Upper lobe of right lung (tissue), 1 donor: ENCODE measurements around the gene MEGF8. TPM values are rescaled to one million over a fixed set of nuclear protein-coding genes. Genes with fewer than 3 reads are reported as not detected.
A peak's percentile ranks its signal among the peaks of the same experiment; 100 is the strongest.

ENCODE experiments used
- ATAC-seq: fragments of 200-7000 bp; cut with Tn5 transposase; one replicate; pipeline ENCODE4 v1.9.1; 2020; ENCODE audit warnings: mild to moderate bottlenecking, moderate library complexity
- DNase-seq: peaks from one replicate; pipeline ENCODE4 v3.0.0-alpha.2; 2020
- H3K27ac ChIP-seq: fragments of 200-600 bp; one replicate; pipeline ENCODE4 v1.8.0; 2022
- H3K27me3 ChIP-seq: fragments of 200-600 bp; one replicate; pipeline ENCODE4 v1.8.0; 2022; ENCODE audit warnings: mild to moderate bottlenecking
- H3K36me3 ChIP-seq: fragments of 200-600 bp; one replicate; pipeline ENCODE4 v1.8.0; 2022
- H3K4me1 ChIP-seq: fragments of 200-600 bp; one replicate; pipeline ENCODE4 v1.8.0; 2022
- H3K4me3 ChIP-seq: fragments of 200-600 bp; one replicate; pipeline ENCODE4 v1.8.0; 2022; ENCODE audit warnings: mild to moderate bottlenecking
- H3K9me3 ChIP-seq: fragments of 200-600 bp; one replicate; pipeline ENCODE4 v1.8.0; 2022
- CTCF ChIP-seq: fragments of 200-600 bp; IDR thresholded peaks from one replicate; pipeline ENCODE4 v1.8.0; 2022; ENCODE audit warnings: antibody characterized with exemption
- intact Hi-C: fragments of 100-400 bp; cut with DNase I; formaldehyde crosslinking; loops from one replicate; pipeline ENCODE4 v1.11.0; 2022
- total RNA-seq: library from RNA; stranded (reverse); fragmentation: NEBNext Ultra II Directional; extraction: Animal tissue kit (Norgen Biotek cat#: 25700); gene quantifications from one replicate; pipeline ENCODE4 v1.2.1, GENCODE V29; 2021
- donor health status: DM: no; HTN: yes; CAD: no; lungs with severe emphysema.

Gene MEGF8
- total RNA-seq, 1 donor from 2014 or later, result 18.4 TPM

DNA sequence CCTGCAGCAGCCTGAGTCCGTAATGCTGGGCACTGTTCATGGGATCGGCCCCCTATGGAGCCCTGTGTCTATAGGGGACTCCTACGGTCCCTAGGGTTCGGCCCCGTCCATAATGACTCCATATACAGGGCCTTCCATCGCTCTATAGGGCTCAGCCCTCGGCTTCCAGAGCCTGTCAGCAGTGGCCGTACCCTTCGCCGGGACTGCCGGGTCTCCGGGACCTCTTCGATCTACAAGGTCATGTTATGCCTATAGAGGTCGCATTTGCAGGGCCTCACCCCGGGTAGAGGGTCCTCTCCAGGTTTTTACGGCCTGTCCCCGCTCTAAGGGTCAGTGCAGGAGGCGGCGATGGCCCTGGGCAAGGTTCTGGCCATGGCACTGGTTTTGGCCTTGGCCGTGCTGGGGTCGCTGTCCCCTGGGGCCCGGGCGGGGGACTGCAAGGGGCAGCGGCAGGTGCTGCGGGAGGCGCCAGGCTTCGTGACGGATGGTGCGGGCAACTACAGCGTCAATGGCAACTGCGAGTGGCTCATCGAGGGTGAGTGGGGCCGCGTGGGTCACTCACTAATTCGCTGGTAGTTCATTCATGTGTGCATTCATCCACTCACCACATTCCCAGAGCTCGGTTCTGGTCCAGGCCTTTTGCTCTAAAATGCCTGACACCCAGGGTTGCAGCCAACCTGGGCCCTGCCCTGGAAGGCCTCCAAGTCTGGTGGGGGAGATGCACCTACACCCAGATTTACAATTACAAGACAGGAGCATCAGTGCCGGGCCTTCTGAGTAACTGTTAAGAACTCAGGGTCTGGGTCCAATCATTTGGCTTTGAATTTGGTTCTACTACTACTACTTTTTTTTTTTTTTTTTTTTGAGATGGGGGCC is 699 bp downstream of the MEGF8 start:
- peak overlapping the region; percentile 78 for H3K27ac ChIP-seq
- ATAC-seq (no peak), DNase-seq (no peak)
- intact Hi-C loops, result no loop called here
- H3K9me3 ChIP-seq, result no peaks in the 10 kb centered on the region
- peaks cover 25% of the 10 kb centered on the region for H3K27me3 ChIP-seq
- peaks cover 22% of the 10 kb centered on the region for H3K4me1 ChIP-seq
- H3K4me3 ChIP-seq, result peak overlapping the region; percentile 96
- H3K36me3 ChIP-seq, result no peaks in the 10 kb centered on the region
- peak; percentile 14 for TF ChIP-seq CTCF

- intact Hi-C loops, result no loop called here
- Histone ChIP-seq H3K9me3 (no peaks in the 10 kb centered on the region), H3K4me1 (peaks cover 22% of the 10 kb centered on the region), H3K27me3 (peaks cover 25% of the 10 kb centered on the region), H3K36me3 (no peaks in the 10 kb centered on the region), H3K27ac (no peak overlapping the region), H3K4me3 (no peak overlapping the region)
- ATAC-seq (no peak), DNase-seq (no peak)
- no peak for TF ChIP-seq CTCF
Measured at GRCh38 chr19:42326969-42327368, 1.5 kb downstream of the MEGF8 start.

GRCh38 chr19:42327381-42327780 is 1.9 kb downstream of the MEGF8 start:
- H3K27ac ChIP-seq, result no peak overlapping the region
- no peak for ATAC-seq
- H3K9me3 ChIP-seq, result no peaks in the 10 kb centered on the region
- no peak overlapping the region for H3K4me3 ChIP-seq
- intact Hi-C loops, result no loop called here
- TF ChIP-seq CTCF, result no peak
- H3K27me3 ChIP-seq, result peaks cover 25% of the 10 kb centered on the region
- H3K4me1 ChIP-seq, result peaks cover 22% of the 10 kb centered on the region
- no peaks in the 10 kb centered on the region for H3K36me3 ChIP-seq
- DNase-seq, result no peak

GRCh38 chr19:42328106-42328505 is 2.7 kb downstream of the MEGF8 start:
- TF ChIP-seq CTCF, result no peak
- Histone ChIP-seq H3K36me3 (no peaks in the 10 kb centered on the region), H3K4me3 (no peak overlapping the region), H3K27ac (no peak overlapping the region), H3K4me1 (peaks cover 22% of the 10 kb centered on the region), H3K9me3 (no peaks in the 10 kb centered on the region), H3K27me3 (peaks cover 19% of the 10 kb centered on the region)
- ATAC-seq (no peak), DNase-seq (no peak)
- intact Hi-C loops, result no loop called here

- ATAC-seq (no peak), DNase-seq (no peak)
- intact Hi-C loops, result no loop called here
Measured at GRCh38 chr19:42328854-42329253, 3.4 kb downstream of the MEGF8 start.

More at GRCh38 chr19:42328854-42329253, 3.4 kb downstream of the MEGF8 start:
- H3K27me3 ChIP-seq, result peaks cover 12% of the 10 kb centered on the region
- no peaks in the 10 kb centered on the region for H3K36me3 ChIP-seq
- no peak for TF ChIP-seq CTCF
- H3K27ac ChIP-seq, result no peak overlapping the region
- peaks cover 22% of the 10 kb centered on the region for H3K4me1 ChIP-seq
- no peak overlapping the region for H3K4me3 ChIP-seq
- no peaks in the 10 kb centered on the region for H3K9me3 ChIP-seq
